ENCODE data around the gene SBK3.
"Not testable (repeated sequence)": the region's sequence is repeated elsewhere in the genome, so short reads cannot be mapped to it uniquely, and the experiment has no call there.

The SBK3 gene

DNA sequence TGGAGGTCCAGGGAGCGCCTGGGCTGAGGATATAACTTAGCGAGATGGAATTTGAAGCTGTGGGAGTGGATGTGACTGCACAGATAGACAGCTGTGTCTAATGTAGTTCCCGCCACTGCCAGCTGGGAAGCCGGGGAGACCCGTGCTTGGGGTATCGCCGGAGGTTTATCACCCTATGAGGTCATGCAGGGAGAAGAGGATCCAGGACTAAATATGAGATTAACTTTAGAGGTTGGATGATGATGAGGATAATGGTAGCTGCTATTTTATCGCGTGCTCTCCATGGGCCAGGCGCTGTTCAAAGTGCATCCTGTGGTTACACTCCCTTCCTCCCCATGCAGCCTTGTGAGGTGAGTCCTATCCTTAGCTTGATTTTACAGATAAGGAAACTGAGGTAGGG lies 37.2 kb downstream of the SBK3 start:
- DNase-seq, result no peak

DNA sequence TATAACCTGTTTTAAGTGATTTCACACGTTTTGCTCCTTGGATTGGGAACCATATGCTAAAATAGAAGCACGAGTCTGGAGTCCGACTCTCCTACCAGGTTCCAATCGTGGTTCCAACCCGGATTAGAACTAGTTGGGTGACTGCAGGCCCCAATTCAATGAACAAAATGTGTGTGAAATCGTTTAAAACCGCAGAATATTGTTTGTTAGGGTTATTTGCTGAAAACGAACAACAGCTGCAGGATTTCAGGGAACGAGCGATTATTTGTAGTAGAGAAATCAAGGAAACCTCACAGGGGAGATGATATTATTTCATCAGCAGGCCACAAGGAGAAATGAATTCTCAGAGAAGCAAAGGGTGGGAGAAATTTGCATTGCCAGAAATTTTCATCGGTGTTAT lies 40.4 kb downstream of the SBK3 start:
- DNase-seq, result no peak

DNA sequence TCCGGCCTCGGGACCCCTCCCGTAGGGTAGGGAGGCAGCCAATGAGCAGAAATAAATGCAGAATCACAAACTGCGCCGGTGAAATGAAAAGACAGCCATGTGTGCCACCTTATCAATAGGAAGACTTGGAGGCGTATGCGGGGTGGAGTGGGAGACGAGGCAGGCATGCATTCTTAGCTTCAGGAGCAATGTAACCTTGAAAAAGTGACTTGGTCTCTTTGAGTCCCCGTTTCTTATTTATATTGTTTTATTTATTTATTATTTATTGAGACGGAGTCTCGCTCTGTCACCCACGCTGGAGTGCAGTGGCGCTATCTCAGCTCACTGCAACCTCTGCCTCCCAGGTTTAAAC lies 41.1 kb downstream of the SBK3 start:
- DNase-seq, result no peak

DNA sequence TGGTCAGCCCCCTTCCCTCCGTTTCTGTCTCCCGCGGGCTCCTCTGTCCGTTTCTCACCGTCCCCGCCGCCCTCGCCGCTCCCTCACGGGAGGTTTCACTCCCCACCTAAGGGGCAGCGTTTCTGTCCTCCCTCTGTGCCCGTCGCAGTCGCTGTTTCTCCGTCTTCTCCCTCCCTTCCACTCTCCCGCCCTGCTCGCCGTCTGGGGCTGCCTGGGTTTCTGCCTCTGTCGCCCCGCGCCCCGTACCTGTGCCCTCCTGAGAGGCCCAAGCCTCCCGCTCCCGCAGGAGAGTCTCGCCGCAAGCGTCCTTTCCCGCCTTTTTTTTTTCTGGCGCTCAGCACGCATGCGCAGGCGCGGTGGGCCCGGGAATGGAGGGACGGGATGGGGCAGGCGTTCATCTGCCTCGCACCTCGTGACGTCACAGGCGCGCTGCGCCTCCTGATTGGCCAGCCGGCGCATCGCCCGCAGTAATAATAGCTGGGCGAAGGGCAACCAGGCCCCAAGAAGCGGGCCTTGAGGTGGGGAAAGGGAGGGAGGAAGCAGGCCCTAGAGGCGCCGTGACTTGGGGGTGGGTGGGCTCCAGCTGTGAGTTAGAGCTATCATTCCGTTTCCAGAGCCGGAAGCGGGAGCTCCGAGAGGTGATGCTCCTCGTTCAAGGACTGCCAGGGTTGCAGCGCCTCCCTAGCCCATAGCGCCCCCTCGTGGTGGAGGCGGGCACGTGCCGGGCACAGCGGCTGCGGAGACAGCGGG lies 41.7 kb downstream of the SBK3 start:
- DNase-seq, result peak; percentile 88 to 96

DNA sequence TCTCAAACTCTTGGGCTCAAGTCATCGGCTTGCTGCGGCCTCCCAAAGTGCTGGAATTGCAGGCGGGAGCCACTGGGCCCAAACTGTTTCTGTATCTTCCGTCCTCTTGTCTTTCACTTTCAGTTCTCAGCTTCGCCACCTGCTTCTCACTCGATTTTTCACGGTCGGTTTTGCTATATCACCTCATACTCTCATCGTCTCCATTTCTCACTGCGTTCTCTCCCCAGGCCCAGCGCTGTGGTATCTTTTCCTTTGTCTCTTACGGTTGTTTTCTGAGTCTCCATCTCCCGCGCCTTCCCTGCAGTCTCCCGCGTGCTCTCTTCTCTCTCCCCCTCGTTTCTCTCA lies 42.2 kb downstream of the SBK3 start:
- no peak for DNase-seq

DNA sequence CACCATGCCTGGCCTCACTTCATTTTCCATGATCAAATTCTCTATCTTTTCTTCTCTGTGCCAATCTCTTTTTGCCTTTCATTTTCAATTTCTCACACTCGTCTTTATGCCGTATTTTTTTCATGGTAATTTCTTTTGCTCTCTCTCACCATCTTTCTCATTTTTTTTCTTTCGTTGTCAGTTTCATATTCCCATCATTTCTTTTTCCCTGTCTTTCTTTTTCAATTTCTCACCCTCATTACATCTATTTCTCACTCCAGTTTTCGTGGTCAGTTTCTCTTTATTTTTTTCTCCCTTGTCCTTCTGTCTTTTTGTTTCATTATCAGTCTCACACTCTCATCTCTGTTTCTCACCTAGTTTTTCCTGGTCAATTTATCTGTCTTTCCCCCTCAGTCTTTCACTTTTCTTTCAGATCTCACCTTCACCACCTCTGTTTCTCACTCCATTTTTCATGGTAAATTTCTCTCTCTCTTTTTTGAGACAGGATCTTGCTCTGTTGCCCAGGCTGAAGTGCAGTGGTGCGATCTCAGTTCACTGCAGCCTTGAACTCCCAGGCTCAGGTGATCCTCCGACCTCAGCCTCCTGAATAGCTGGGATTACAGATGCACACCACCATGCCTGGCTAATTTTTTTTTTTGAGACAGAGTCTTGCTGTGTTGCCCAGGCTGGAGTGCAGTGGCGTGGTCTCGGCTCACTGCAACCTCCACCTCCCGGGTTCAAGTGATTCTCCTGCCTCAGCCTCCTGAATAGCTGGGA lies 43.0 kb downstream of the SBK3 start:
- no peak for DNase-seq

DNA sequence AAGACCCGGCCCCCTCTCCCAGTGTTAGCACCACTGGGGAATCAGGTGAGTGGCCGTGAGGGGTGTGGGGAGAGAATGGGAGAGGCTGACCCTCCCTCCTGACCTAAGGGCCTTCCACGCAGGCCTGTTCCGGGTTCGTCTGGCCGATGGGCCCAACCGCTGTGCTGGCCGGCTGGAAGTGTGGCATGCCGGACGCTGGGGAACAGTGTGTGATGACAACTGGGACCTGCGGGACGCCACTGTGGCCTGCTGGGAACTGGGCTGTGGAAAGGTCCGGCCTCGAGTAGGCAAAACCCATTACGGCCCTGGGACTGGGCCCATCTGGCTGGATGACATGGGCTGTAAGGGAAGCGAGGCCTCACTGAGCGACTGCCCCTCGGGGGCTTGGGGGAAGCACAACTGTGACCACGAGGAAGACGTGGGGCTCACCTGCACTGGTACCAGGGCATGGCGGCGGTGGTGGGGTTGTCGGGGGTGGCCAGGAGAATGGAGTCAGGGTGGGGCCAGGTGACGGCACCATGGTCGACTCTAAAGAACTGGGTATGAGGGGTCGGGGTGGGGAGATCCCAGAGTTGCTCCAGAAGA lies 44.9 kb downstream of the SBK3 start:
- DNase-seq, result no peak

DNA sequence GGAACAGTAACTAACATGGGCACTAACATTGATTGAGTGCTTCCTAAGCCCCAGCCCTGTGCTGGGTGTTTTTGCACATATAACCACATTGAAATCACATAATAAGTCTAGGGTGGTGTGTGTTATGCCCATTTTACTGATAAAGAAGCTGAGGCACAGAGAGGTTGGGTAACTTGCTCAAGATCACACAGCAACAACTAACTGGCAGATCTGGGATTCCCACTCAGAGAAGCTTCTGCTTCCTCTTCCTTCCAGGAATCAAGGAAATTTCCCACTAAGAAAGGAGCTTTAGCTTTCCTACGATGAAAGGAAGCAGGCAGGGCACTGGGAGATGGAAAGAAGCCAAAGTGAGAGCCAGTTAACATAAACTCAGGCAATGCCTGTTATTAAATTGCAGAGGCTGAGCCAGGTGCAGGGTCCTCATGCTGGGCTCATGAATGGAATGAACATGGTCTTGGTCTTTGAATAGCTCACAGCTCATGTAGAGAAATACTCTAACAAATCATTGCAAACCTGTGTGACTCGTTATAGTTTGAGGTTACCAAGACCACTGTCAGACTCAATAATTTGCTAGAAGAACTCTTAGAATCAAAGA lies 47.0 kb downstream of the SBK3 start:
- no peak for DNase-seq

DNA sequence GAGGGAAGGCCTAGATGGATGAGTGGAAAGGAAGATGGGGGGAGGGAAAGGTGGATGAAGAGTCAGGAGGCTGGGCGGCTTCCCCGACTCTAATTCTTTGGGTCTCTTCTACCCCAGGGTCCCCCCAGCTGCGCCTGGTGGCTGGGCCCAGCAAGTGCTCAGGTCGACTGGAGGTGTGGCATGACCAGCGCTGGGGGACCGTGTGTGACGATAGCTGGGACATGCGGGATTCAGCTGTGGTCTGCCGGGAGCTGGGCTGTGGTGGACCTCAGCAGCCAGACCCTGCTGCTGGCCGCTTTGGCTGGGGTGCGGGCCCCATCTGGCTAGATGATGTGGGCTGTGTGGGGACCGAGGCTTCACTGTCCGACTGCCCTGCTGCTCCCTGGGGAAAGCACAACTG lies 47.6 kb downstream of the SBK3 start:
- DNase-seq, result no peak

DNA sequence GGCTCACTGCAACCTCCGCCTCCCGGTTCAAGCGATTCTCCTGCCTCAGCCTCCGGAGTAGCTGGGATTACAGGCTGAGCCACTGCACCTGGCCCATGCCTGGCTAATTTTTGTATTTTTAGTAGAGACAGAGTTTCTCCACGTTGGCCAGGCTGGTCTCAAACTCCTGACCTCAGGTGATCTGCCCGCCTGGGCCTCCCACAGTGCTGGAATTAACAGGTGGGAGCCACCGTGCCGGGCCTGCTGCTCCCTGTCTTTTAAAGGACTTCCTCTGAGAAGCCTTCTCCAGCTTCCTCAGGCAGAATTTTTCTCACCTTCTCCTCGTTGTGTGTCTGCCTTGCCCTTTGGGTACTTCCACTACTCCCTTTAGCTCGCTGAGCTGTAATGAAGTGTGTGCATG lies 48.5 kb downstream of the SBK3 start:
- not testable (repeated sequence) for DNase-seq

DNA sequence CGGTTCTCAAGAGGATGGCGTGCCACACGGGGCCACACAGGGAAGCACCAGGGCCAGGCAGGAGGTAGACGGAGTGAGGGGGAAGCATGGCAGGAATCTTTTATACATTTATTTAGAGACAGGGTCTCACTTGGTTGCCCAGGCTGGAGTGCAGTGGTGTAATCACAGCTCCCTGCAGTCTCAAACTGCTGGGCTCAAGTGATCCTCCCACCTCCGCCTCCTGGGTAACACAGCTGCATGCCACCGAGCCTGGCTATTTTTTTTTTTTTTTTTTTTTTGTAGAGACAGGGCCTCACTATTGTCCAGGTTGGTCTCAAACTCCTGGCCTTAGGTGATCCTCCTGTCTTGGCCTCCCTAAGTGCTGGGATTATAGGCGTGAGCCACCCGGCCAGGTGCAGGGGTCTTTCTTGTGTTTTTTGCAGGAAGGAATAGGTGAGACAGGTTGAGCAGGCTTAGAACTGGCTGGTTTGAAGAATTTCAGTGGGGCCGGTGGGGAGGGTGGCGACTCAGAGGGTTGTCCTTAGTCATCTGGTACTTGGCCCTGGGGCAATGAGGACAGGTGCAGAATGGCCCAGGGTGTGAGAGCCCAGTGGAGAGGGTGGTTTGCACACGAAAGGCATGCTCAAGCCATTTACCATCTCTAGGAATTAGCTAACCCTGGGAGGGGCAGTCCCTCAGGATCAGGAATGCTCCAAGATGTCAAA lies 49.5 kb downstream of the SBK3 start:
- no peak for DNase-seq

DNA sequence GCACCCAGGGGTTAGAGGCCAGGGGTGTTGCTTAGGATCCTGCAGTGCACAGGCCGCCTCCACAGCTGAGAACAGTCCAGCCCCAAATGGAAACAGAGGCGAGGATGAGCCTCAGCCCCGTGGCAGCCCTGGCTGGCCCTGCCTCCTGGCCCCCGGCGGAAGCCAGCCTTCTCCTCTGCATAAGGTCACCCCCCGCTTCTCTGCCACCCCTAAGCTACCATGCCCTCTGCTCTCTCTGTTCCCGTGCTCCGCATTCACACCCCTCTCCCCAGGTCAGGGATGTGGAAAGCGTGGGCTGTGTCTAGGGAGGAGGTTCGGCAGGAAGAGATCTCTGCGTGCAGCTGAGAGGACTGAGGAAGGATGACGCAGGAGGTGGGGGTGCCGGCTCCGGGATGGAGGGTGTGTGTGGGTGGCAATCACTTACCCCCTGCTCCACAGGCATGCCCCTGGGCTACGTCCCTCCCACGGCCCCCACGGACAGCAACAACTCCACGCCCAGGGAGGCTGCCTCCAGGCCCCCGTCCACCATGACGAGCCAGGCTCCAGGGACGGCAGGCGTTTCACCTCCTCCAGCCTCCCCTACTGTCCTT lies 51.1 kb downstream of the SBK3 start:
- no peak for DNase-seq

DNA sequence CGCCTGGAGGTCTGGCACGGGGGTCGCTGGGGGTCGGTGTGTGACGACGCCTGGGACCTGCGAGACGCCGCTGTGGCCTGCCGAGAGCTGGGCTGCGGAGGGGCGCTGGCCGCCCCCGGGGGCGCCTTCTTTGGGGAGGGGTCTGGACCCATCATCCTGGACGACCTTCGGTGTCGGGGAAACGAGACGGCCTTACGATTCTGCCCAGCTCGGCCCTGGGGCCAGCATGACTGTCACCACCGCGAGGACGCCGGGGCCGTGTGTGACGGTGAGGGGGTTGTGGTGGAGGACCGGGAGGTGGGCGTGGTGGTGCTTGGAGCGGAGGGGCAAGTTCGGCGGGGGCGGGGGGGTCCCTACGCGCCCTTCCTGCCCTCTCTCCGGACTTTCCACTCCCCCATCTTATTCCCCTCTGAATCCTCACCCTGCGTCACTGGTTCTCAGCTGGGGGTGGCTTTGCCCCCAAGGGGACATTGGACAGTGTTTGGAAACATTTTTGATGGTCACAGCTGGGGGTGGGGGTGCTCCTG lies 51.6 kb downstream of the SBK3 start:
- no peak for DNase-seq

DNA sequence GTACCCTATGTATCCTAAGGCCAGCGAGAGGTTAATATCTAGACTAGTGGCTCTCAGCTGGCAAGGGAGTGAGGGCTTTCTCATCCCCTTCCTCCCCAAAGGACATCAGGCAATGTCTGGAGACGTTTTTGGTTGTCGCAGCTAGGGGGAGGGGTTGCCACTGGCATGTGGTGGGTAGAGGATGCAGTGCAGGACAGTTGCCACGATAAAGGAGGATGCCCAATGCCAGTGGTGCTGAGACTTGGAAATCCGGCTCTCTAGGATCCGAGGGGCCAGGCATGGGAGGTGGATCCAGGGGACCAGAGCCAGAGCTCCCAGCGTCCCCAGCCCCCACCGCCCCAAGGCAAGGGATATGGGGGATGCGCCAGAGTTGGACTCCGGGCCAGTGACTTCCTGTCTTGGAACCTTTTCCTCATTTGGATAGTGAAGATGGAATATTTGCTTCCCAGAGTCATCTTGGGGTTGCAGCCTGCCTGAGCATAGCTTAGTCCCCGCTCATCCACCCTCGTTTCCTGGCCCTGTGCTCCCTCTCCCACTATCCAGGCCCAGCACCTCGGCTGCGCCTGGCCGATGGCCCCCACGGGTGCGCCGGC lies 52.2 kb downstream of the SBK3 start:
- DNase-seq, result no peak

DNA sequence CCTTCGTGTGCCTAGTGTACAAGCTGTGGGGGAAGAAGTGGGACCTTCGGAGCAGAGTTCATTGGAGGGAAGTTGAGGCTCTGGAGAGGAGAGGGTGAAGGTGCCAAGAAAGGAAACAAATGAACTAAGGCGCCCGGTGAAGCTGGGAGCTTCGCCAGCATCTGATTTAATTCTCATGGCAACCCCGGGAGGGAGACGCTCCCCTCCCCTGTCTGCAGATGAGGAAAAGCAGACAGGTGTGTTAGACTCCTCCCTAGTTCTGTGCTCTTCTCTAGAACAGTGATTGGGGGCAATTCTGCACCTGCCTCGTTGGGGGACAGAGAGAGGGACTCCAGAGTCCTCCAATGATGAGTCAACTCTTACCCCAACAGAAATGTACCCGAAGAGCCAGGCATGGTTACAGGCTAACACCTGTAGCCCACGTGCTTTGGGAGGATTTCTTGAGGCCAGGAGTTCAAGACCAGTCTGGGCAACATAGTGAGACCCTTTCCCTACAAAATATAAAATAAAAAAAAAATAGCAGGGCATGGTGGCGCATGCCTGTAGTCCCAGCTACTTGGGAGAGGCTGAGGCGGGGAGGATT lies 52.9 kb downstream of the SBK3 start:
- no peak for DNase-seq

DNA sequence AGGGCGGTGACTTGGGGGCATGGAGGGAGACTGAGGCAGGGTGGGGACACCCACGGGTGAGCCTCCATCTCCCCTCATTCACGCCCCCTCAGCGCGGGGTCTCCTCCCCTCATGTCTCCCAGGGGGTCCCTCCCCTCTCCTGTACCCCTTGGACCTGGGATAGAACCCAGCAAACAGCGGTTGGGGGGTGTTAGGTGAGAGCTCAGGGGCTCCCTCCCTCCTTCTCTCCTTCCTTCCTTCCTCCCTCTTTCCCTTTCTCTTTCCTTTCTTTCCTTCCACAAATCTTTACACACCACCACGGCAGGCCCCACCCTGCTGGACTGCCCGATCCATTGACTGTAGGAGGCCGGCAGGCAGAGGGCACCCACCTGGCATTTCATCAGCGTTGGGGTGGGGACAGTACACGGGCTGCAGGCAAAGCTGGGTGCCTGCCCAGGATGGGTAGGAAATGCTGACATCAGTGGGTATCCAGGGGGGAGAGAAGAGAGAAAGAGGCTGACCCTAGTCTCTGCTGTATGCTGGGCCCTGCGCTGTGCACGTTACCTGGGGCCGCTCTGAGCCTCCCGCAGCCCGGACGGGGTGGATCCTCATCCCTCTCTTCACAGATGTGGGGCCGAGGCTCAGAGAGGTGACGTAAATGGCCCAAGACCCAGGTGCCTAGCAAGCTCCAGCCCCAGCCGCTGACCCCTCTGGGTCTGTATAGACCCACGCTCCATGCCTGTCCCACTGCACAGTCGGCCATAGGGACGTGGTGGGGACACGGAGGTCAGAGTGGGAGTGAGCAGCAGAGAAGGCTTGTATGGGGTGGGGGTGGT lies 53.6 kb downstream of the SBK3 start:
- no peak for DNase-seq
